GM18526 (cell line): Measurements from ENCODE around the gene MAP2.

ENCODE experiments used
- POLR2A ChIP-seq: IDR thresholded peaks from 3 replicates; pipeline ENCODE4 v1.6.1; 2011; ENCODE audit not compliant: insufficient read length; ENCODE audit errors: extremely low read depth

The MAP2 gene

GRCh38 chr2:209460151-209460761 lies 36.4 kb downstream of the MAP2 start:
- TF ChIP-seq POLR2A = no peak

- no peak for TF ChIP-seq POLR2A
Observed at GRCh38 chr2:209463226-209463625, 39.4 kb downstream of the MAP2 start.

GRCh38 chr2:209463835-209464234 lies 40.0 kb downstream of the MAP2 start:
- TF ChIP-seq POLR2A = no peak

DNA sequence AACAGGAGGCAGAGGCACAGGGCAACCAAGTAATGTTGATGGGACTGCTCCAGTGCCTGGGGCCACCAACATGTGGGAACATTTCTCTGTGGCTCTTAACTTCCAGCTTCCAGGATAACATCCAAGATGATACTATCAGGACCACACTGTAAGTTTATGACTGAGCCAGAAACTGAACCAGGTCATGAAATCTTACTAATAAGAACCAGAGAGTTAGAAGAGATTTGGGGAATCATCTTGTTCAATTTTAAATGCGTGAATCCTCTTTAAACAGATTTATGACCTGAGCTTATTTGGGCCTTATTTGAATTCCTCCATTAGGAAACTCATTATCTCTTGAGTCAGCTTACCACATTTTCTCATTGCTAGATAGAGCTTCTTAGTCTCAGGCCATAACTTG lies 45.0 kb downstream of the MAP2 start:
- no peak for TF ChIP-seq POLR2A

GRCh38 chr2:209469481-209469880 lies 45.6 kb downstream of the MAP2 start:
- TF ChIP-seq POLR2A = no peak

DNA sequence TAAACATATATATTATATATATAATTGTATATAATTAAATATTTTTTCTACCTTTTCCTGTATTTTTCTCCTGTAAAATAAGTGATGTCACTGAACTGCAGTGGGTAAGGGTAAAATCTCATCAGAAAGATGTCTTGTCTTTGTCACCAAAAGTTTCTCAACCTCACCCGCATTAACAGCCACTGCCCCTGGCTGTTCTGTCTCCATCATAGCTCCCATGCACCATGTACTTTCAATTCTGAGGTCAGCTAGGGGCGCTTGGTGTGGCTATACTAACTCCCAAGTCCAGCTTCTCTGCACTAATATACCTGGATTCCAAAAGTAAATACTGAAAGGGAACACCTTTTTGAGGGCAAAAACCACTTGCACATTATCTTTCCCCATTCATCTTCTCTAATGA lies 46.6 kb downstream of the MAP2 start:
- no peak for TF ChIP-seq POLR2A

GRCh38 chr2:209471037-209471436 lies 47.2 kb downstream of the MAP2 start:
- TF ChIP-seq POLR2A = no peak

GRCh38 chr2:209472112-209472832 lies 48.4 kb downstream of the MAP2 start:
- TF ChIP-seq POLR2A = no peak

DNA sequence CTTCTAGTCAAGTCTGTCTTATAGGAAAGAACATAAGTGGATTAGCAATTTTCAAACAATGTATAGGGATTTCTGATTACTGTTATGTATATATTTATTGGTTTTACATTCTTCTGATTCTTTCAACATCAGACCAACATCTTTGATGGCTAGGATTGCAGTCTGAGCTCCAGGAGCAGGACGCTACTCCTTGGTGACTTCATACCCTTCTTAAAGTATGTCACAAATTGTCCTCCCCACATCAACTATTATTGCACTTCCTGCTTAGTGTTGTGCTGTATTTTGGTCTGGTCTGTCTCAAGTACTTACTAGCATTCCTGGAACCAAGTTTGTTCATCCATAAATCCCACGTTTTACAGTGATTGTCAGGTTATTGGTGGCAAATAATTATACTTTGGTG lies 49.0 kb downstream of the MAP2 start:
- TF ChIP-seq POLR2A = no peak

GRCh38 chr2:209473930-209474419 lies 50.1 kb downstream of the MAP2 start:
- TF ChIP-seq POLR2A = no peak

DNA sequence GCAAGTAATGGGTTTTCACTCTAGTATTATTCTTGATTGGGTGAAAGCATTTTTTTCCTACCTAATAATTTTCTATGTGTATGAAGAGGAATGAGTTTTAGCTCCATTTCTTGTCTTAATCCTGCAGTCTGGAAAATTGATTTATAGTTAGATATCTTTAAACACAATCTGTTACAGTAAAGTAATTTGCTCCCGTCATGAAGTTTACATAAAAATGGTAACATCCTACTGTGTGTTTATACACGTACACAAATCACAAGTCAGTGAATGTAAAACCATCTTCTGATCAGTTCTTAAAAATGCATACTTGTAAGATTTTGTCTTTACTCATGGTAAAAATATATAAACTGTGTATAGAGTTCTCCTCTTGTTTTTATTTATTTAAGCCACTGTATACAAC lies 51.1 kb downstream of the MAP2 start:
- no peak for TF ChIP-seq POLR2A

GRCh38 chr2:209476367-209477208 lies 52.7 kb downstream of the MAP2 start:
- no peak for TF ChIP-seq POLR2A

DNA sequence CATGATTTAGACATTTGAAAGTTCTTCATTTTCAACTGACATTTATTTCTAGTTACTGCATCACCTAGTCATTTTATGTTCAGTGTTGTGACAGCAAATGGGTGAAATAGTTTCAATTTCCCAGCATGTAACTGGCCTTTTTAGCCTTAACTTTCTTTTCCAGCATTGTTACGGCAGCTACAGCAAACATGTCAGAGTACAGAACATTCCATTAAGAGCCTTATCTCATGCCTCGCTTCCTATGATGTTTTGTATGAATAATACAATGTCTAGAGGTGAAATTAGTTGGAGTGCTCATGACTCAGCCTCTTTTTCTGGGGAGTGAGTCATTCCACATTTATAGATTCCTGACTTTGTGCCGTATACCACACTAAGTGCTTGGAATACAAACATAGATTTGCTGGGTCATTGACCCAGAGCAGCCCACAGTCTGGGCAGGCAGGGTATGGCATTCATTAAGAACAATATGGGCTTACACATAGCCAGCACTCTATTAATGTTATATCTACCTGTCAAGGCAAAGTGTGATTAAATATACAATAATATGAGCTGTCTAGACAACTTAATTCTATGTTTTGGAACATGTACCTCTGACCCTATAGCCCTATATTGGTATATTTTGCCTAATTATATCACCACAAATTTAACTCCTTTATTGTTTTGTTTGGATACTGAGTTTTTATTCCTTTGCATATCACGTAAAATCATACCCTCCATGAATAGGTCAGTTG lies 72.2 kb downstream of the MAP2 start:
- no peak for TF ChIP-seq POLR2A

DNA sequence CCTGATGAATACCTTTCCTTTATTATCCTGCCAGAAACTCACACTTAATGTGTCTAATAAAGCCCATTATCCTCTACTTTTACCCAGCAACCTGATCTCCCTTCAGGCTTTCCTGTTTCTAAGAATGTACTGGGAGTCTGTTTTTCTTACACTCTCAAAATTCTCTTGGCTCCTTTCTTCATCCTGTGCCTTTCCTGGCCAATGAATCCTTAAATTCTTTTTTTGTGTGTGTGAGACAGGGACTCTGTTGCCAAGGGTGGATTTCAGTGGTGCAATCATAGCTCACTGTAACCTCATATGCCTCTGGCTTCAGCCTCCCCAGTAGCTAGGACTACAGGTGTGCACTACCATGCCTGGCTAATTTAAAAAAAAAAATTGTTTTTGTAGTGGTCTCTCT lies 72.7 kb downstream of the MAP2 start:
- no peak for TF ChIP-seq POLR2A

GRCh38 chr2:209498614-209499013 lies 74.8 kb downstream of the MAP2 start:
- TF ChIP-seq POLR2A = no peak

DNA sequence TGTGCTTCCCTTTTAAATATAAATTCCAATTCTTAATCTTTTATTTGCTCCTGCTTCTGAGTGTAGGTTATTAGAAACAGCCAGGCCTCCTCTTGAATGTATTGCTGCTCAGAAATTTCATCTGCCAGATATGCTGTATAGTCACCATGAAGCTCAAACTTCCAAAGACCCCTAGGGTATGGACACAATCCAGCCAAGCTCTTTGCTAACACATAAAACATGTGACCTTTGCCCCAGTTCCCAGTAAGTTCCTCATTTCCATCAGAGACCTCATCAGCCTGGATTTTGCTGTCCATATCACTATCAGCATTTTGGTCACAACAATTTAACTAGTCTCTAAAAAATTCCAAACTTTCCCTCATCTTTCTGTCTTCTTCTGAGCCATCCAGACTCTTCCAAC lies 75.2 kb downstream of the MAP2 start:
- no peak for TF ChIP-seq POLR2A

DNA sequence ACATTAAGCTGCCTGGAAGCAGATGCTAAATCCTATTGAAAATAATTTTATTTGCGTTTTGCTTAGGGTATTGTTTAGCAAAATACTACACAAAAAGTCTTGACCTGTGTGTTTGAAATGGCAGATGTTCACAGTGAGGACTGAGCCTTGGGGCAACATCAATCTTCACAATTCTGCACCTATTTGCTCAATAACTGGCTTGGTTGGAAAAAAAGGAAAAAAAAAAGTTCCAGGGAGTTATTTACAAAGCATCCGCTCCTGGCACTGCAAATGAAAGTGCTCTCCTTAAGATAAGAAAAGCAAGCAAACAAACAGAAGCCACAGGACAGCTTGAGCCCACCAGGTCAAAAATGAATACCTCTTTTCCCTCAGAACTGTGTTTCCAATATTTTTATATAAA lies 77.7 kb downstream of the MAP2 start:
- TF ChIP-seq POLR2A = no peak
